Immature natural killer cell (primary cell): ENCODE measurements around the gene COL6A5. TPM values are rescaled to one million over a fixed set of nuclear protein-coding genes. Genes with fewer than 3 reads are reported as not detected.
"Not testable (repeated sequence)": the region's sequence is repeated elsewhere in the genome, so short reads cannot be mapped to it uniquely, and the experiment has no call there.

Source experiments
- DNase-seq, 3 donors: peaks; one replicate each; pipeline ENCODE4 v3.0.0; 2022; ENCODE audit warnings: mixed read lengths in 1 of 3
- H3K27ac Mint-ChIP-seq, 6 donors: one replicate each; pipeline ENCODE4 v1.8.0; 2020; ENCODE audit warnings: mixed read lengths in 6 of 6, mild to moderate bottlenecking in 5 of 6, inconsistent platforms in 4 of 6, moderate library complexity in 3 of 6
- H3K27me3 Mint-ChIP-seq, 3 donors: one replicate each; pipeline ENCODE4 v1.8.0; 2020 to 2021; ENCODE audit warnings: low read depth in 3 of 3, mild to moderate bottlenecking in 3 of 3, mixed read lengths in 3 of 3, moderate library complexity in 3 of 3, inconsistent platforms in 1 of 3
- H3K36me3 Mint-ChIP-seq, 3 donors: one replicate each; pipeline ENCODE4 v1.8.0; 2020; ENCODE audit warnings: mixed read lengths in 3 of 3, inconsistent platforms in 2 of 3, mild to moderate bottlenecking in 2 of 3
- H3K4me1 Mint-ChIP-seq, 2 donors: one replicate each; pipeline ENCODE4 v1.8.0; 2020; ENCODE audit warnings: inconsistent platforms in 2 of 2, mild to moderate bottlenecking in 2 of 2, mixed read lengths in 2 of 2, moderate library complexity in 1 of 2
- H3K4me3 Mint-ChIP-seq, 5 donors: one replicate each; pipeline ENCODE4 v1.8.0; 2020; ENCODE audit warnings: mild to moderate bottlenecking in 5 of 5, mixed read lengths in 5 of 5, inconsistent platforms in 3 of 5, moderate library complexity in 3 of 5
- H3K9me3 Mint-ChIP-seq, 6 donors: one replicate each; pipeline ENCODE4 v1.8.0; 2020; ENCODE audit warnings: mild to moderate bottlenecking in 6 of 6, mixed read lengths in 6 of 6, inconsistent platforms in 4 of 6, moderate library complexity in 3 of 6
- polyA plus RNA-seq, 3 donors: library from polyadenylated mRNA; unstranded; fragments of 300-500 nt; fragmentation: Illumina TruSeq; gene quantifications; one replicate each; pipeline ENCODE4 v1.2.3, GENCODE V29; 2021

COL6A5 gene
- polyA plus RNA-seq, 3 donors from 2014 or later, result not detected

DNA sequence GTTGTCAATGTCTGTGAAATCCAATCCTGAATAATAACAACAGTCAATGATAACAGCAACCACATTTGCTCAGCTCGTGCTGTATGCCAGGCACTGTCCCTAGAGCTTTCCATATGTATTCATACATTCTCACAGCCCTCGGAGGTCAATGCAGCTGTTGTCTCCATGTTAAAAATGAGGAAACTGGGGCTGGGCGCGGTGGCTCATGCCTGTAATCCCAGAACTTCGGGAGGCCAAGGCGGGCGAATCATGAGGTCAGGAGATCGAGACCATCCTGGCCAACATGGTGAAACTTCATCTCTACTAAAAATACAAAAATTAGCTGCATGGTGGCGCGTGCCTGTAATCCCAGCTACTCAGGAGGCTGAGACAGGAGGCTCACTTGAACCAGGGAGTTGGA lies 86.6 kb downstream of the COL6A5 start:
- not testable (repeated sequence) for H3K27ac Mint-ChIP-seq, H3K4me3 Mint-ChIP-seq, H3K27me3 Mint-ChIP-seq, H3K9me3 Mint-ChIP-seq, H3K36me3 Mint-ChIP-seq, DNase-seq, H3K4me1 Mint-ChIP-seq

DNA sequence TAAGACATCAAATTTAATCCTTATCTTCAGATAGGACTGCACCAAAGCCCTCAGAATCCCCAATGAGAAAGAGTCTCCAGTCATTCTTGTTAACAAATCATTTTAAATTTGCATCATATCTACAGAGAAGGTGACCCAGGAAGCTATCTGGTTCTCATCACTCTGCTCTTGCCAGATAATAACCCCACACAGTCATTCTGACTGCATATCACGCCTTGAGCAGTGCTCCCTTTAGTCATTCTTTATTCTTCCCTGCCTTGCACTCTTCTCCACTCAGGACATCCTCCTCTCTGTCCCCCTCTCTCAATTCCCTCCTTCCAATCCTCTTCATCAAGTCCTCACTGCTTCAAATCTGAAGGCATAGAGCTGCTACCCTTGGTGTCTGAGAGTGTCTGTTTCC lies 87.8 kb downstream of the COL6A5 start:
- no peaks in the 10 kb centered on the region for H3K4me1 Mint-ChIP-seq
- peaks cover 2 to 4% (median 2%) of the 10 kb centered on the region in 3 donors for H3K27me3 Mint-ChIP-seq
- H3K36me3 Mint-ChIP-seq, result no peaks in the 10 kb centered on the region
- DNase-seq, result no peak
- peaks cover 0 to 6% (median 1%) of the 10 kb centered on the region in 6 donors for H3K9me3 Mint-ChIP-seq
- H3K27ac Mint-ChIP-seq, result no peak overlapping the region
- no peak overlapping the region for H3K4me3 Mint-ChIP-seq

DNA sequence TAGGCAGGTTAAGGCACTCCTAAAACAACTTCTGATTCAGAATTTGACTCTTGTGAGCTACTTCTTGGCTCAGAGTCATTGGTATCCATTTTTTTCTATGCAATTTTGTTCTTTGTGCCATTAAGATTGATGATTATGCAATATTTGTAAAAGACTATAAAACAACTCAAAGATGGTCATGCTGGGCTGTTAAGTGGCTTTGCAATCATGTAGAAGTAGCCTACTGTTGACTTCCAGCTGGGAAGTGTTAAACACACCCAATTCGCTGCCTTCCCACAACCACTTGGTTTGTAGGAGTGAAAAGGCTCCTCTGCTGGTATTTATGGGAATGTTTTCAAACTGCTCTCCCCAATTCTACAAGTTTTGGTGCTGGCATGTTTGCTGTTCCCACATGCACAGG lies 96.8 kb downstream of the COL6A5 start:
- Mint-ChIP-seq H3K27me3 (no peaks in the 10 kb centered on the region), H3K9me3 (peaks cover 0 to 6% (median 0%) of the 10 kb centered on the region in 6 donors), H3K36me3 (peaks cover 0 to 3% (median 0%) of the 10 kb centered on the region in 3 donors), H3K4me1 (no peaks in the 10 kb centered on the region), H3K4me3 (no peak overlapping the region), H3K27ac (no peak overlapping the region)
- DNase-seq, result no peak

DNA sequence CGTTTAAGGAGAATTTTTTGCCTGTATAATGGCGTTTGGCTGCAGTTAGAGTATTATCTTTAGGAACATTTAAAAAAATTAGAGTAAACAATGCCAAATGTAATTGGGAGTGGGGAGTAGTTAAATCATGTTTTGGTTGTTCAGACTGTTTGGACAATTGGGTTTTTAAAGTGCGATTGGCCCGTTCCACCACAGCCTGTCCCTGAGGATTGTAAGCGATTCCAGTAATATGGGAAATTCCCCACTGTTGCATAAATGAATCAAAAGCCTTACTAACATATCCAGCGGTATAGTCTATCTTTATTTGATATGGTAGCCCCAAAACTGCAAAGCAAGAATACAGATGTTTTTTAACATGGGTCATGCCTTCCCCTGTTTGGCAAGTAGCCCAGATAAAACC lies 101.4 kb downstream of the COL6A5 start:
- not testable (repeated sequence) for H3K9me3 Mint-ChIP-seq, DNase-seq, H3K36me3 Mint-ChIP-seq, H3K27ac Mint-ChIP-seq, H3K4me1 Mint-ChIP-seq, H3K27me3 Mint-ChIP-seq, H3K4me3 Mint-ChIP-seq

DNA sequence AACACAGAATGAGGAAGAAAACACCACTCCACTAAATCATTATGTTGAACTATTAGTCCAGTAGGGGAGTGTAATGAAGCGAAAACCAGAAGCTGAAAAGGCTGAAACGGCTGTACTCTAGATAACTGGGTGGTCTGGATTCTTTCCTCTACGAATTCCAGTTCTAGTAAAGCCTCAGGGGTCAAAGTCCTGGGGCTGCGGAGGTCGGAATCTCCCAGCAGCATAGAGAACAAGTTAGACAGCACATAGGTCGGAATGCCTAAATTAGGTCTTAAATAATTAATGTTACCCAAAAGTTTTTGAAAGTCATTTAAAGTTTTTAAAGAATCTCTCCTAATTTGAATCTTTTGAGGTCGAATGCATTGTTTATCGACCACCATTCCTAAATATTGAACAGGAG lies 102.7 kb downstream of the COL6A5 start:
- not testable (repeated sequence) for H3K36me3 Mint-ChIP-seq, H3K27ac Mint-ChIP-seq, H3K4me3 Mint-ChIP-seq, H3K4me1 Mint-ChIP-seq, H3K9me3 Mint-ChIP-seq, DNase-seq, H3K27me3 Mint-ChIP-seq

DNA sequence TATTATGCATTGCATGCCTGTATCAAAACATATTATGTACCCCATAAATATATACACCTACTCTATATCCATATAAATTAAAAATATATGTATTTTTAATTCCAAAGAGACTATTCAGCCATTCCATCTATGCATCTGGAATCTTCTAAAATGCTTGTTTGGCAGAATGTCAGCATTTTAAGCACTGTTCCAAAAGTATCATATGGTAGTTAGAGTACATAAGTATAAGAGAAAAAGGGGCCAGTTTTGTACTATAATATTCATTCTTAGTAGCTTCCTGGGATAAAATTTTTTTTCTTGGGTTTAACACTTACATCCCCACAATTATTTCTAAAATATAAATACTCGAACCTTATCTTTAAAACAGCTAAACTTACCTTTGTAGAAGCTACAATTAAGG lies 111.1 kb downstream of the COL6A5 start:
- H3K27me3 Mint-ChIP-seq, result peaks cover 0 to 4% (median 0%) of the 10 kb centered on the region in 3 donors
- H3K36me3 Mint-ChIP-seq, result no peaks in the 10 kb centered on the region
- H3K4me1 Mint-ChIP-seq, result no peaks in the 10 kb centered on the region
- no peak for DNase-seq
- H3K4me3 Mint-ChIP-seq, result no peak overlapping the region
- H3K27ac Mint-ChIP-seq, result no peak overlapping the region
- H3K9me3 Mint-ChIP-seq, result peaks cover 0 to 11% (median under 1%) of the 10 kb centered on the region in 6 donors

DNA sequence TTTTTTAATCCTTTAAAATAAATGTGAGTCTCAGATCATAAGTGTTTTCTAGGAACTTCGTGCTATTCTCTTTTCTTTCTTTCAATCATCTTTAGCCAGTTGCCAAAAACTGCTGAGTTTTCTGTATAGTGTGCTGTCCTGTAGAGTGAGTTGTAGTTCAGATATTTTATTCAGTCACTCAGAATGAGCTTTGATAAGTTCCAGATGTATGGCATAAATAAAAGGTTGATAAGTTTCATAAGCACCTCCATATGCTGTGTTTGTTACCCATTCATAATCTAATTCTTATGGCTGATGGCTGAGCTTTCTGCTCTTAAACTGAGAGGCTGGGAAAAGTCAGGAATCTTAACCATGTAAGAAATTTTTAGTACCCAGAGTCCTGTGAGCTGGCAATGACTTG lies 112.2 kb downstream of the COL6A5 start:
- no peaks in the 10 kb centered on the region for H3K36me3 Mint-ChIP-seq
- DNase-seq, result no peak
- no peaks in the 10 kb centered on the region for H3K4me1 Mint-ChIP-seq
- peaks cover 0 to 4% (median 0%) of the 10 kb centered on the region in 3 donors for H3K27me3 Mint-ChIP-seq
- H3K4me3 Mint-ChIP-seq, result no peak overlapping the region
- H3K9me3 Mint-ChIP-seq, result peaks cover 0 to 11% (median under 1%) of the 10 kb centered on the region in 6 donors
- no peak overlapping the region for H3K27ac Mint-ChIP-seq

DNA sequence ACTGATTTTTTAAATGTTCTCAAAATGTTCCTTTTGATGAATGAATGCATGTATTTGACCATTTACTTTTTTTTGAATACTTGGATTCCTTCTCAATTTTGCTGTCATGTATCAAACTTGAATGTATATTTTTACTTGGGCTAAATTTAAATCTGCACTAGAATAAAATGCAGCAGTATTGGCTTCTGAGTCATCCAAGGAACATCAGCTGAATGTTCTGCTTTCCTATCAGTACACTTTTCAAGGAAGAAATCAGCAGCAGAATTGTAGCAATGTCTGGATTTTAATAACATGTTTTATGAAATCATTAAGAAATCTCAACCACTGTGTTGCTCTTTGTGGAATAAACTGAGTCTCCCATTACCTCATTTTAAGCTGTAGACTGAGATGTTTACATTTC lies 114.5 kb downstream of the COL6A5 start:
- DNase-seq, result no peak
- H3K36me3 Mint-ChIP-seq, result no peaks in the 10 kb centered on the region
- no peak overlapping the region for H3K27ac Mint-ChIP-seq
- H3K9me3 Mint-ChIP-seq, result peaks cover 0 to 5% (median 0%) of the 10 kb centered on the region in 6 donors
- H3K27me3 Mint-ChIP-seq, result peaks cover 0 to 2% (median 0%) of the 10 kb centered on the region in 3 donors
- no peaks in the 10 kb centered on the region for H3K4me1 Mint-ChIP-seq
- no peak overlapping the region for H3K4me3 Mint-ChIP-seq

DNA sequence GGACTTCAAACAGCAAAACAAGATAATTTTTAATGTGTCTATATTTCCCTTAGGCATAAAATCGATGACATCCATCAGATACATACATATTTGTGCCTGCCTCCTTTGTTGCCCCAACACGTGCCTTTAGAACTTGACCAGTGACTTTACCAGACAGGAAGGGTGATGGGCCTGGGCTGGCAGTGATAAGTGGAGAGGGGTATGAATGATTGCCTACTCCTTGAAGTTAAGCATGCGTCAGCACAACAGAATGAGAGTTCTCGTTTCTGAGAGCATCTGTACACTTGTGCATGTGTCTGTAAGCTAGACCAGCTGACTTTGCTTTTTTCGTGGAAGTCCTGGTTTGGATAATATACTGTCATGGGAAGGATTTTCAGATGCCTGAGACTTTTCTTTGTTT lies 116.6 kb downstream of the COL6A5 start:
- H3K36me3 Mint-ChIP-seq, result no peaks in the 10 kb centered on the region
- H3K4me3 Mint-ChIP-seq, result no peak overlapping the region
- H3K27me3 Mint-ChIP-seq, result peaks cover 0 to 4% (median 4%) of the 10 kb centered on the region in 3 donors
- H3K4me1 Mint-ChIP-seq, result no peaks in the 10 kb centered on the region
- H3K27ac Mint-ChIP-seq, result no peak overlapping the region
- no peak for DNase-seq
- peaks cover 0 to 3% (median 0%) of the 10 kb centered on the region in 6 donors for H3K9me3 Mint-ChIP-seq

DNA sequence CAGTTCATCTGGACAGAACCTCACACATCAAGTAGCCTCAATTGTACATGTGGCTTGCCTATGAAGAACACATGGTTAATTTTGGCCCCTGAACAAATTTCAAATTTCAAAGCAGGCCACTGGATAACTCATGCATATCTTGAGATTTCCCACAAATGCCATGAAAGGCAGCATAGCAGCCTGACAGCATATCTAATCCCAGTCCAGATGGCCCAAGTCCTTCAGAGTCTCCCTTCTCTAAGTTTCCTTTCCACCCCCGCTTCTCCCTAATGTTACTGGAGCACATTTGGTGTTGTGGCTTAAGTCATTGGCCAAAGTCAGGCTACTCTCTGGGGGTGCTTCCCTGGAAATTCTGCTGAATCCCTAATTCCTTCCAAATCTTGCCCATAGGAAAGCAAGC lies 117.7 kb downstream of the COL6A5 start:
- no peaks in the 10 kb centered on the region for H3K4me1 Mint-ChIP-seq
- H3K27ac Mint-ChIP-seq, result no peak overlapping the region
- H3K9me3 Mint-ChIP-seq, result peaks cover 0 to 1% (median 0%) of the 10 kb centered on the region in 6 donors
- no peak for DNase-seq
- no peaks in the 10 kb centered on the region for H3K36me3 Mint-ChIP-seq
- peaks cover 0 to 4% (median 2%) of the 10 kb centered on the region in 3 donors for H3K27me3 Mint-ChIP-seq
- no peak overlapping the region for H3K4me3 Mint-ChIP-seq

DNA sequence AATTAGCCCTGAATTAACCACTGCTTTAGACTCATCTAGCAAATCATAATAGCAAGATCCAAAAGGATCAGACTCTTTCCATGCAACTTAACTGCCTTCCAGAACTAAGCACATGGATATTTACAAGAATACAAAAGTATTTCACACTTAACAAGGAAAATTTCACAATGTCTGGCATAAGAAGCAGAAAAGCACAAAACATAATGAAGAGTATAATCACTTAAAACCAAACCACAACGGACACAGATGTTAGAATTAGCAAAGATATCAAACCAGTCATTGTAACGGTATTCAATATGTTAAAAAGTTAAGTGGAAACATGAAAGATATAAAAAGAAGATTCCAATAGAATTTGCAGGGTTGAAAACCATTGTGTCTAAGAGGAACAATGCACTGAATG lies 120.0 kb downstream of the COL6A5 start:
- Mint-ChIP-seq H3K9me3 (peaks cover 0 to 3% (median under 1%) of the 10 kb centered on the region in 6 donors), H3K4me3 (no peak overlapping the region), H3K36me3 (no peaks in the 10 kb centered on the region), H3K4me1 (no peaks in the 10 kb centered on the region), H3K27me3 (peaks cover 0 to 6% (median 2%) of the 10 kb centered on the region in 3 donors), H3K27ac (no peak overlapping the region)
- no peak for DNase-seq

DNA sequence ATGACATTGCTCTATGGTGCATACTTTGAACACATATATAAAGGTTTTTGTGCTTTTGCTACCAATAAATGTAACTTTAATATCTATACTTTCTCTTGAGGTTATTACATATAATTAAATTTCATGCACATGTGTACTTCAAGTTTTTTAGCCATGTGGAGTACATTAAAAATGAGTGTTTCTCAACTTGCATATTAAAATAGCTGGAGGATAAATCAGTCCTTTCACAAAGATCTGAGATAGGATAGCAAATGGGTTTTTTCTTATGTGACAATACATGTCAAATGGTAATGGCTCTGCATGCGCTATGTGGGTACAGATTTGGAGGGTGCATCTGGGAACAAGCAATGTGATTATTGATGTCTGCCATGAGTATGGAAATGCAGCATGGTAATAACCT lies 122.8 kb downstream of the COL6A5 start:
- Mint-ChIP-seq H3K4me3 (no peak overlapping the region), H3K9me3 (peaks cover 0 to 6% (median under 1%) of the 10 kb centered on the region in 6 donors), H3K27ac (no peak overlapping the region), H3K4me1 (no peaks in the 10 kb centered on the region), H3K27me3 (peaks cover 0 to 13% (median 4%) of the 10 kb centered on the region in 3 donors), H3K36me3 (no peaks in the 10 kb centered on the region)
- no peak for DNase-seq

DNA sequence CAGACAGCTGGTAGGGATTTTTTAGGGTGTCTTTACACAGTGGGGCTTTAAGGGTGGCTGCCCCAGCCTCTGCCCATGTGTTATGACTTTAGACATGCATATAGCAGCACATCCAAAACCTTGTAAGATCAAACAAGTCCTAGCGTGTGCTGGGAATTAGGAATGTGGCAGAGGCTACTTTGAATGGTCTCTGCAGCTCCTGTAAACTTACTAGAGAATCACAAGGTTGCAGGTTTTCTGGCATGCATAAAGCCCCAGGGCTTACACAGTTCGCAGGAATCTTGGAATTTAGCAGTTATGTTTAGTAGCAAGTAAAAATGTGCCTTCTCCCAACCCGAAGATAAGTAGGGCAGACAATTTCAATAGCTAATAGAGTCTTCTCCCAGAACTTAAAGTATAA lies 124.7 kb downstream of the COL6A5 start:
- H3K27me3 Mint-ChIP-seq, result peaks cover 0 to 15% (median 6%) of the 10 kb centered on the region in 3 donors
- peaks cover 0 to 6% (median 2%) of the 10 kb centered on the region in 6 donors for H3K9me3 Mint-ChIP-seq
- H3K27ac Mint-ChIP-seq, result no peak overlapping the region
- DNase-seq, result no peak
- H3K4me3 Mint-ChIP-seq, result no peak overlapping the region
- H3K4me1 Mint-ChIP-seq, result no peaks in the 10 kb centered on the region
- no peaks in the 10 kb centered on the region for H3K36me3 Mint-ChIP-seq

DNA sequence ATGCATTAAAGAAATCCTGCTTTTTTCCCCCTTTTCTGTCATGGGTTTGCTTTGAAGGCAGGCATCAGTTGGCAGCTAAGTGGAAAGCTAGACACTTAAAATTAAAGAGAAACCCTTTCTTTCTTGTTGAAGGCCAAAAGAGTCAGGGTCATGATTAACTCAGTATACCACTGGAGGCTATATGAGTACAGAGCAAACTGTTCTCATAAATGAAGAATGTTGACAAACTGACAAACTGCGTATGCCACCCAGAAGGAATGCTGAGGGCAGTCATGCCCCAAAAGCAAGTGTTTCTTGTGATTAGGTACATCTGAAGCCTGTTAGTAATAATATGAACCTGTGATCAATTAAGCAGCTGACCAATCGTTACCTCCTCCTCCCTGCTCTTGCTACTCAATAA lies 127.9 kb downstream of the COL6A5 start:
- peaks cover 0 to 12% (median 4%) of the 10 kb centered on the region in 3 donors for H3K27me3 Mint-ChIP-seq
- H3K9me3 Mint-ChIP-seq, result peaks cover 0 to 5% (median 2%) of the 10 kb centered on the region in 6 donors
- H3K27ac Mint-ChIP-seq, result no peak overlapping the region
- no peaks in the 10 kb centered on the region for H3K36me3 Mint-ChIP-seq
- H3K4me1 Mint-ChIP-seq, result no peaks in the 10 kb centered on the region
- DNase-seq, result no peak
- H3K4me3 Mint-ChIP-seq, result no peak overlapping the region

DNA sequence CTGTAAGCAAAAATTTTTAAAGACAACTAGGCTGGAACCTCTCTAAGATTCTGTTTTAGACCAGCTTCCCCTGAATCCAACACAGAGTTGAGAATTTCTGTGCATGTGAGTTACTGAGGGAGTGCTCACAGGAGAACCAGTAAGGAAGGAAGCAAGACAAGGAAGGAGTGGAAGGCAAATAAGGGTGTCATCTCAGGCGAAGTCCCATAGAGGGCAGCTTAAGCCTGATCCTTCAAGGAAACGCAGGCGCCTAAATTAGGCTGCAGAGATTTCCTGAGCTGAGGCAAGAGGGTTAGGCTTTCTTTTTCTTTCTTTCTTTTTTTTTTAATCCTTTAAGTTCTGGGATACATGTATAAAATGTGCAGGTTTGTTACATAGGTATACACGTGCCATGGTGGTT lies 135.3 kb downstream of the COL6A5 start:
- no peak overlapping the region for H3K4me3 Mint-ChIP-seq
- H3K9me3 Mint-ChIP-seq, result no peaks in the 10 kb centered on the region
- peaks cover 0 to 11% (median 3%) of the 10 kb centered on the region in 3 donors for H3K27me3 Mint-ChIP-seq

More for the DNA sequence above, 135.3 kb downstream of the COL6A5 start:
- H3K36me3 Mint-ChIP-seq, result no peaks in the 10 kb centered on the region
- no peaks in the 10 kb centered on the region for H3K4me1 Mint-ChIP-seq
- DNase-seq, result no peak
- H3K27ac Mint-ChIP-seq, result no peak overlapping the region
